ENCODE results near the gene RPS19BP1.
A peak's percentile ranks its signal among the peaks of the same experiment; 100 is the strongest.

RPS19BP1 gene

GRCh38 chr22:39498368-39498767 is 34.2 kb downstream of the RPS19BP1 start:
- ATAC-seq: no peak
- Mint-ChIP-seq H3K27me3 (no peaks in the 10 kb centered on the region), H3K27ac (peak overlapping the region; percentile 34), H3K4me3 (no peak overlapping the region), H3K4me1 (peaks cover 45% of the 10 kb centered on the region), H3K9me3 (no peaks in the 10 kb centered on the region), H3K36me3 (no peaks in the 10 kb centered on the region)

- H3K27ac Mint-ChIP-seq: peak overlapping the region; percentile 67
Observed at GRCh38 chr22:39497429-39497828, 35.1 kb downstream of the RPS19BP1 start.

GRCh38 chr22:39496131-39496838 is 36.3 kb downstream of the RPS19BP1 start:
- H3K4me3 Mint-ChIP-seq: no peak overlapping the region
- H3K4me1 Mint-ChIP-seq: peaks cover 41% of the 10 kb centered on the region
- no peaks in the 10 kb centered on the region for H3K36me3 Mint-ChIP-seq
- H3K27me3 Mint-ChIP-seq: no peaks in the 10 kb centered on the region
- H3K9me3 Mint-ChIP-seq: no peaks in the 10 kb centered on the region
- peak overlapping the region; percentile 67 for H3K27ac Mint-ChIP-seq
- ATAC-seq: peak; percentile 80

More at GRCh38 chr22:39497429-39497828, 35.1 kb downstream of the RPS19BP1 start:
- H3K27me3 Mint-ChIP-seq: no peaks in the 10 kb centered on the region
- no peak overlapping the region for H3K4me3 Mint-ChIP-seq
- H3K36me3 Mint-ChIP-seq: no peaks in the 10 kb centered on the region
- no peaks in the 10 kb centered on the region for H3K9me3 Mint-ChIP-seq
- peaks cover 46% of the 10 kb centered on the region for H3K4me1 Mint-ChIP-seq
- no peak for ATAC-seq

GRCh38 chr22:39494471-39495120 is 38.0 kb downstream of the RPS19BP1 start:
- H3K27ac Mint-ChIP-seq: peak overlapping the region; percentile 67
- no peaks in the 10 kb centered on the region for H3K36me3 Mint-ChIP-seq
- peaks cover 54% of the 10 kb centered on the region for H3K4me1 Mint-ChIP-seq
- no peak overlapping the region for H3K4me3 Mint-ChIP-seq
- no peaks in the 10 kb centered on the region for H3K27me3 Mint-ChIP-seq
- ATAC-seq: no peak
- H3K9me3 Mint-ChIP-seq: no peaks in the 10 kb centered on the region

GRCh38 chr22:39493759-39494158 is 38.8 kb downstream of the RPS19BP1 start:
- no peak overlapping the region for H3K27ac Mint-ChIP-seq
- H3K27me3 Mint-ChIP-seq: no peaks in the 10 kb centered on the region
- no peaks in the 10 kb centered on the region for H3K9me3 Mint-ChIP-seq
- no peaks in the 10 kb centered on the region for H3K36me3 Mint-ChIP-seq
- no peak overlapping the region for H3K4me3 Mint-ChIP-seq
- peaks cover 60% of the 10 kb centered on the region for H3K4me1 Mint-ChIP-seq
- ATAC-seq: no peak

GRCh38 chr22:39492186-39492585 is 40.4 kb downstream of the RPS19BP1 start:
- H3K36me3 Mint-ChIP-seq: peaks cover 6% of the 10 kb centered on the region
- H3K27me3 Mint-ChIP-seq: no peaks in the 10 kb centered on the region
- peaks cover 60% of the 10 kb centered on the region for H3K4me1 Mint-ChIP-seq
- no peak overlapping the region for H3K4me3 Mint-ChIP-seq
- H3K27ac Mint-ChIP-seq: no peak overlapping the region
- H3K9me3 Mint-ChIP-seq: no peaks in the 10 kb centered on the region
- no peak for ATAC-seq

GRCh38 chr22:39491696-39492095 is 40.9 kb downstream of the RPS19BP1 start:
- Mint-ChIP-seq H3K27me3 (no peaks in the 10 kb centered on the region), H3K36me3 (peaks cover 6% of the 10 kb centered on the region), H3K27ac (no peak overlapping the region), H3K4me1 (peaks cover 57% of the 10 kb centered on the region), H3K9me3 (no peaks in the 10 kb centered on the region), H3K4me3 (no peak overlapping the region)
- ATAC-seq: no peak

GRCh38 chr22:39490966-39491680 is 41.4 kb downstream of the RPS19BP1 start:
- Mint-ChIP-seq H3K27ac (peak overlapping the region; percentile 22), H3K9me3 (no peaks in the 10 kb centered on the region), H3K36me3 (peaks cover 6% of the 10 kb centered on the region), H3K27me3 (no peaks in the 10 kb centered on the region), H3K4me3 (no peak overlapping the region), H3K4me1 (peaks cover 51% of the 10 kb centered on the region)
- ATAC-seq: no peak

GRCh38 chr22:39490135-39490798 is 42.3 kb downstream of the RPS19BP1 start:
- peak overlapping the region; percentile 12 for H3K27ac Mint-ChIP-seq
- H3K9me3 Mint-ChIP-seq: no peaks in the 10 kb centered on the region
- peak overlapping the region; percentile 24 for H3K4me3 Mint-ChIP-seq
- peak; percentile 96 for ATAC-seq
- H3K36me3 Mint-ChIP-seq: peaks cover 6% of the 10 kb centered on the region
- peaks cover 43% of the 10 kb centered on the region for H3K4me1 Mint-ChIP-seq
- H3K27me3 Mint-ChIP-seq: no peaks in the 10 kb centered on the region

GRCh38 chr22:39489094-39490068 is 43.2 kb downstream of the RPS19BP1 start:
- Mint-ChIP-seq H3K27ac (peak overlapping the region; percentile 12), H3K4me1 (peaks cover 35% of the 10 kb centered on the region), H3K36me3 (peaks cover 6% of the 10 kb centered on the region), H3K27me3 (no peaks in the 10 kb centered on the region), H3K4me3 (peak overlapping the region; percentile 17), H3K9me3 (no peaks in the 10 kb centered on the region)
- no peak for ATAC-seq

GRCh38 chr22:39488563-39489083 is 43.9 kb downstream of the RPS19BP1 start:
- no peaks in the 10 kb centered on the region for H3K27me3 Mint-ChIP-seq
- H3K36me3 Mint-ChIP-seq: peaks cover 6% of the 10 kb centered on the region
- H3K9me3 Mint-ChIP-seq: no peaks in the 10 kb centered on the region
- no peak overlapping the region for H3K4me3 Mint-ChIP-seq
- ATAC-seq: no peak
- peaks cover 34% of the 10 kb centered on the region for H3K4me1 Mint-ChIP-seq
- no peak overlapping the region for H3K27ac Mint-ChIP-seq

- Mint-ChIP-seq H3K27me3 (no peaks in the 10 kb centered on the region), H3K36me3 (peaks cover 6% of the 10 kb centered on the region), H3K27ac (no peak overlapping the region), H3K4me3 (no peak overlapping the region), H3K4me1 (peaks cover 27% of the 10 kb centered on the region), H3K9me3 (no peaks in the 10 kb centered on the region)
- ATAC-seq: no peak
Observed at GRCh38 chr22:39487826-39488520, 44.6 kb downstream of the RPS19BP1 start.

GRCh38 chr22:39486951-39487825 is 45.4 kb downstream of the RPS19BP1 start:
- H3K4me1 Mint-ChIP-seq: peaks cover 24% of the 10 kb centered on the region
- no peak overlapping the region for H3K4me3 Mint-ChIP-seq
- H3K36me3 Mint-ChIP-seq: peaks cover 6% of the 10 kb centered on the region
- H3K27ac Mint-ChIP-seq: no peak overlapping the region
- H3K27me3 Mint-ChIP-seq: no peaks in the 10 kb centered on the region
- ATAC-seq: no peak
- H3K9me3 Mint-ChIP-seq: no peaks in the 10 kb centered on the region

All from stimulated activated memory B cell treated with anti-CD40 and anti-IgM and Interleukin-4, amounts not matched to agents 10 μg/mL and 1 μg/mL and 100 μg/mL, for 72 hours (primary cell).